ENCODE results near the gene TCTA.

DNA sequence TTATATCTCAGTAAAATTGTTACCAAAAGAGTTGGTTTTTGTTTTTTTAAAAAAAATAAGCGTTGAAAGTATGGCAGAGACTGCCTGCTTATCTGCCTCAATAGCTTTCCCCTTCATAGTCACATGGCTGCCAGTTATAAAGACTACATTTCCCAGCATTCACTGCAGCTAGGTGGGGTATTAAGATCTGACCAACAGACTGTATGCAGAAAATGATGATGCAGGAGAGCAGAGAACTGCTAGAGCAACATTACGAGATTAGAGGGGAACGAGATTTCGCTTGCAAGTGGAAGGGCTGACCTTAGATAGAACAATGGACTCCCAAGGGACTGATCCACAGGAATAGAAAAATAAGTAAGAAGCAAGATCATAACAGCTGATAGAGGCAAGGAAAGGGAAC lies 14.8 kb upstream of the TCTA start:
- TF ChIP-seq LEF1 (IDR thresholded peaks at IDR 0.05; ENCODE audit: borderline replicate concordance) (no peak), FOXK2 (IDR thresholded peaks at IDR 0.05) (no peak), FOXA1 (IDR thresholded peaks at IDR 0.05) (no peak), FOXM1 (IDR thresholded peaks at IDR 0.05; ENCODE audit: borderline replicate concordance) (no peak), BHLHE40 (IDR thresholded peaks at IDR 0.05; ENCODE audit: borderline replicate concordance) (no peak), SP1 (IDR thresholded peaks at IDR 0.05) (no peak), L3MBTL2 (conservative IDR thresholded peaks at IDR 0.05) (no peak), SUZ12 (IDR thresholded peaks at IDR 0.05) (no peak)

Data from HEK293T (cell line).